ENCODE data around the gene RPGRIP1L.

The RPGRIP1L gene

DNA sequence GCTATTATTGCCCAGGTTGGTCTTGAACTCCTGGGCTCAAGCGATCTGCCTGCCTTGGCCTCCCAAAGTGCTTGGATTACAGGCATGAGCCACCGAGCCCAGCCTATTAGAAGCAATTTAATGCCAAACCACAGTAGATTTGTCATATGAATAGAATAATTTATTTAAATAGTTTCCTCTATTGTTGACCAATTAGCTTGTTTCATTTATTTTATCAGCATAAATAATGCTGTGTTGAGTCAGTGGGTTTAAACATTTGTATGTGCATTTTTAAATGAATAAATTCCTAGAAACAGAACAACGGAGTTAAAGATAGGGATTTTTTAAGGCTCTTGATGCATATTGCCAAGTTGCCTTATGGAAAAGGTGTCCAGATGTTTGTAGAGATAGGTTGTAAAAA is 27.0 kb upstream of the RPGRIP1L start:
- TF ChIP-seq CTCF (IDR thresholded peaks at IDR 0.05; ENCODE audit: low read depth, low read length): no peak
- H3K4me3 ChIP-seq (ENCODE audit: low read depth, low read length): no peak overlapping the region

- no peak overlapping the region for H3K4me3 ChIP-seq (ENCODE audit: low read depth, low read length)
- TF ChIP-seq CTCF (IDR thresholded peaks at IDR 0.05; ENCODE audit: low read depth, low read length): no peak
Measured at GRCh38 chr16:53726625-53727024, 23.0 kb upstream of the RPGRIP1L start.

DNA sequence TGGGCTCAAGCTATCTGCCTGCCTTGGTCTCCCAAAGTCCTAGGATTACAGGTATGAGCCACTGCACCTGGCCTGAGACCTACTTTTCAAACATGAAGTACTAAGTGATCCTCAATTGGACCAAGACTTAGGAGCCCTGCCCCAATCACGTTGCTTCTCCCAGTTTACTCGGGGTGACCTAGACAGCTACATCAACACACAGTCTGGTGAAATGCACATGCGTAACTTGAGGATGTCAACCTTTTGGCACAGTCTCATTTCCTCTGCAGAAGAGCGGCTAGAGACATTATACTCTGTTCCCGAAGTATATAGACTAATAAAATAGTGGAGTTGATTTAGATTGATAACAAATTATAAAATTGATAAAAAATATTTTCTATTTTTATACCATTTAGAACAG is 17.4 kb upstream of the RPGRIP1L start:
- no peak overlapping the region for H3K4me3 ChIP-seq (ENCODE audit: low read depth, low read length)
- no peak for TF ChIP-seq CTCF (IDR thresholded peaks at IDR 0.05; ENCODE audit: low read depth, low read length)

- no peak for TF ChIP-seq CTCF (IDR thresholded peaks at IDR 0.05; ENCODE audit: low read depth, low read length)
- no peak overlapping the region for H3K4me3 ChIP-seq (ENCODE audit: low read depth, low read length)
Measured at GRCh38 chr16:53717577-53717976, 13.9 kb upstream of the RPGRIP1L start.

GRCh38 chr16:53715023-53715384 is 11.3 kb upstream of the RPGRIP1L start:
- H3K4me3 ChIP-seq (ENCODE audit: low read depth, low read length): no peak overlapping the region
- no peak for TF ChIP-seq CTCF (IDR thresholded peaks at IDR 0.05; ENCODE audit: low read depth, low read length)

GRCh38 chr16:53714205-53715022 is 10.8 kb upstream of the RPGRIP1L start:
- no peak for TF ChIP-seq CTCF (IDR thresholded peaks at IDR 0.05; ENCODE audit: low read depth, low read length)
- H3K4me3 ChIP-seq (ENCODE audit: low read depth, low read length): no peak overlapping the region

- TF ChIP-seq CTCF (IDR thresholded peaks at IDR 0.05; ENCODE audit: low read depth, low read length): no peak
Measured at GRCh38 chr16:53713403-53714204, 9.9 kb upstream of the RPGRIP1L start.

More at GRCh38 chr16:53713403-53714204, 9.9 kb upstream of the RPGRIP1L start:
- H3K4me3 ChIP-seq (ENCODE audit: low read depth, low read length): no peak overlapping the region
